ENCODE measurements around the gene OR1J1. TPM values are rescaled to one million over a fixed set of nuclear protein-coding genes. Genes with fewer than 3 reads are reported as not detected.

Gene OR1J1
- total RNA-seq, 1 donor = not detected

Other genes starting within 250 kb of the OR1J1 start
- not detected in 2 replicates for gene LHX6, start 249.0 kb downstream of the OR1J1 start, total RNA-seq
- gene RBM18, start 213.1 kb downstream of the OR1J1 start, total RNA-seq = 10.0 and 10.9 TPM in 2 replicates
- 35.8 and 41.5 TPM in 2 replicates for gene MRRF, start 213.0 kb downstream of the OR1J1 start, total RNA-seq
- gene PTGS1, start 106.9 kb downstream of the OR1J1 start, total RNA-seq = 2.5 and 3.2 TPM in 2 replicates
- 0.29 TPM in 1 of 2 replicates, not detected in the other for gene OR1J2, start 32.9 kb upstream of the OR1J1 start, total RNA-seq
- gene OR1J4, start 41.2 kb upstream of the OR1J1 start, total RNA-seq = not detected in 2 replicates
- gene OR1N1, start 49.4 kb upstream of the OR1J1 start, total RNA-seq = not detected in 2 replicates
- under 0.01 TPM in 1 of 2 replicates, not detected in the other for gene OR1N2, start 75.2 kb upstream of the OR1J1 start, total RNA-seq
- gene OR1L8, start 105.5 kb upstream of the OR1J1 start, total RNA-seq = under 0.01 TPM in 1 of 2 replicates, not detected in the other
- gene OR1Q1, start 136.8 kb upstream of the OR1J1 start, total RNA-seq = under 0.01 TPM in 1 of 2 replicates, not detected in the other
- not detected in 2 replicates for gene OR1B1, start 179.7 kb upstream of the OR1J1 start, total RNA-seq
- not detected in 2 replicates for gene OR1L1, start 183.8 kb upstream of the OR1J1 start, total RNA-seq
- gene OR1L3, start 197.2 kb upstream of the OR1J1 start, total RNA-seq = not detected in 2 replicates
- gene OR1L4, start 246.1 kb upstream of the OR1J1 start, total RNA-seq = not detected in 2 replicates

Measured in osteoblast (primary cell).